H1 (cell line): ENCODE data around the gene GNAL. TPM values are rescaled to one million over a fixed set of nuclear protein-coding genes. Genes with fewer than 3 reads are reported as not detected.

Experiments used
- CTCF ChIA-PET: fragments of 300-600 bp; sonication (Branson Sonifier 250); formaldehyde crosslinking; loops from one replicate; lab custom pipeline; 2021; ENCODE audit not compliant: partially characterized antibody; lab: Charles Lee
- POLR2A ChIA-PET: fragments of 300-600 bp; sonication (Branson Sonifier 250); formaldehyde crosslinking; loops from one replicate; lab custom pipeline; 2021; ENCODE audit warnings: inconsistent platforms; ENCODE audit not compliant: partially characterized antibody; lab: Charles Lee
- DNase-seq, 2 experiments: peaks; one replicate each; pipeline versions ENCODE4 v3.0.0 to v3.0.0-alpha.2; 2010 to 2022; ENCODE audit warnings: low spot score in 2 of 2, low read depth in 1 of 2, mixed read lengths in 1 of 2
- FAIRE-seq: peaks from 2 replicates; lab custom pipeline; 2011; peaks lifted over from hg19 to GRCh38; lab: Jason Lieb, UNC
- H2AFZ ChIP-seq: 2 replicates; pipeline ENCODE4 v1.8.1; 2012; ENCODE audit warnings: low read length, inconsistent platforms
- H2AK5ac ChIP-seq: 2 replicates; pipeline ENCODE4 v1.6.1; 2013; ENCODE audit warnings: low read depth, low read length
- H2BK120ac ChIP-seq: replicated peaks from 2 replicates; pipeline ENCODE3; 2013; ENCODE audit warnings: low read depth, low read length, inconsistent platforms
- H2BK12ac ChIP-seq: 2 replicates; pipeline ENCODE4 v1.6.1; 2013; ENCODE audit warnings: low read depth, low read length
- H2BK15ac ChIP-seq: 2 replicates; pipeline ENCODE4 v1.6.1; 2013; ENCODE audit warnings: low read length
- H2BK20ac ChIP-seq: 2 replicates; pipeline ENCODE4 v1.6.1; 2013; ENCODE audit warnings: low read length
- H2BK5ac ChIP-seq: 2 replicates; pipeline ENCODE4 v1.6.1; 2013; ENCODE audit warnings: low read depth, low read length
- H3K14ac ChIP-seq: 2 replicates; pipeline ENCODE4 v1.6.1; 2013; ENCODE audit warnings: inconsistent platforms; ENCODE audit not compliant: insufficient read length
- H3K18ac ChIP-seq: 2 replicates; pipeline ENCODE4 v1.6.1; 2013; ENCODE audit warnings: low read length; ENCODE audit errors: extremely low read depth
- H3K23ac ChIP-seq: 2 replicates; pipeline ENCODE4 v1.6.1; 2013; ENCODE audit warnings: inconsistent platforms; ENCODE audit not compliant: insufficient read length
- H3K23me2 ChIP-seq: 2 replicates; pipeline ENCODE4 v1.6.1; 2013; ENCODE audit warnings: low read depth, low read length
- H3K27ac ChIP-seq: 2 replicates; pipeline ENCODE4 v1.6.1; 2011; ENCODE audit warnings: low read depth, low read length, inconsistent platforms
- H3K27me3 ChIP-seq, 4 experiments: replicated peaks in 1 of 4; 1 replicate in 1 of 4; 2 replicates in 3 of 4; pipeline versions ENCODE4 v1.6.1 to v1.8.1; 2011 to 2013; ENCODE audit warnings: low read length in 3 of 4, mild to moderate bottlenecking in 3 of 4, inconsistent platforms in 2 of 4, mixed read lengths in 2 of 4, moderate library complexity in 1 of 4; ENCODE audit not compliant: control insufficient read depth in 3 of 4, insufficient read depth in 3 of 4; ENCODE audit errors: extremely low read depth in 1 of 4
- H3K36me3 ChIP-seq, 4 experiments: 2 replicates each; pipeline versions ENCODE4 v1.6.1 to v1.8.1; 2011 to 2013; ENCODE audit warnings: mild to moderate bottlenecking in 4 of 4, low read length in 3 of 4, moderate library complexity in 2 of 4, control low read depth in 1 of 4, inconsistent platforms in 1 of 4; ENCODE audit not compliant: insufficient read depth in 4 of 4, control insufficient read depth in 2 of 4
- H3K4ac ChIP-seq: replicated peaks from 2 replicates; pipeline ENCODE3; 2013; ENCODE audit warnings: low read length, low read depth, mixed read lengths, inconsistent platforms; ENCODE audit not compliant: insufficient read length
- H3K4me1 ChIP-seq, 4 experiments: replicated peaks in 1 of 4; 1 replicate in 1 of 4; 2 replicates in 3 of 4; pipeline versions ENCODE4 v1.6.1 to v1.8.1; 2011 to 2013; ENCODE audit warnings: low read length in 3 of 4, inconsistent platforms in 2 of 4, mixed read lengths in 1 of 4; ENCODE audit not compliant: insufficient read depth in 4 of 4, control insufficient read depth in 3 of 4
- H3K4me2 ChIP-seq, 2 experiments: 2 replicates each; pipeline versions ENCODE4 v1.6.1 to v1.8.1; 2011 to 2013; ENCODE audit warnings: low read depth in 2 of 2, low read length in 2 of 2, control low read depth in 1 of 2, inconsistent platforms in 1 of 2, mild to moderate bottlenecking in 1 of 2; ENCODE audit not compliant: insufficient read depth in 1 of 2
- H3K4me3 ChIP-seq, 4 experiments: fragments of 200-600, 300-600 bp in 1 of 4; sonication (generic), shearing (Covaris generic), sonication (Bioruptor Twin) in 1 of 4; 2 replicates each; pipeline versions ENCODE4 v1.5.1 to v1.8.1; 2011 to 2016; ENCODE audit warnings: low read length in 4 of 4, low read depth in 3 of 4, control low read depth in 2 of 4, inconsistent platforms in 2 of 4, mild to moderate bottlenecking in 2 of 4, mixed read lengths in 1 of 4, moderate library complexity in 1 of 4; ENCODE audit not compliant: insufficient read depth in 2 of 4; ENCODE audit errors: extremely low read depth in 1 of 4
- H3K56ac ChIP-seq: replicated peaks from 2 replicates; pipeline ENCODE3; 2013; ENCODE audit warnings: low read depth, mild to moderate bottlenecking, mixed read lengths, low read length, inconsistent platforms; ENCODE audit not compliant: insufficient read length
- H3K79me1 ChIP-seq: 2 replicates; pipeline ENCODE4 v1.6.1; 2013; ENCODE audit warnings: low read depth, low read length, control low read depth
- H3K79me2 ChIP-seq, 2 experiments: 2 replicates each; pipeline versions ENCODE4 v1.6.1 to v1.8.1; 2012 to 2013; ENCODE audit warnings: low read length in 2 of 2, mild to moderate bottlenecking in 2 of 2, inconsistent platforms in 1 of 2; ENCODE audit not compliant: insufficient read depth in 2 of 2, control insufficient read depth in 1 of 2
- H3K9ac ChIP-seq, 4 experiments: replicated peaks in 1 of 4; 1 replicate in 1 of 4; 2 replicates in 3 of 4; pipeline versions ENCODE4 v1.6.1 to v1.8.1; 2011 to 2013; ENCODE audit warnings: low read depth in 3 of 4, low read length in 3 of 4, control low read depth in 2 of 4, mild to moderate bottlenecking in 2 of 4, moderate library complexity in 2 of 4, inconsistent platforms in 1 of 4; ENCODE audit errors: extremely low read depth in 1 of 4
- H3K9me3 ChIP-seq, 2 experiments: 2 replicates each; pipeline versions ENCODE4 v1.6.1 to v1.8.1; 2012 to 2013; ENCODE audit warnings: mild to moderate bottlenecking in 2 of 2, moderate library complexity in 2 of 2, control low read depth in 1 of 2, inconsistent platforms in 1 of 2, low read depth in 1 of 2, low read length in 1 of 2, mixed read lengths in 1 of 2; ENCODE audit not compliant: insufficient read depth in 2 of 2
- H4K20me1 ChIP-seq, 2 experiments: replicated peaks in 1 of 2; 2 replicates each; pipeline versions ENCODE3 to v1.8.1; 2011 to 2013; ENCODE audit warnings: inconsistent platforms in 2 of 2, low read length in 2 of 2, mild to moderate bottlenecking in 1 of 2; ENCODE audit not compliant: insufficient read depth in 2 of 2, control insufficient read depth in 1 of 2
- H4K5ac ChIP-seq: 2 replicates; pipeline ENCODE4 v1.6.1; 2013; ENCODE audit warnings: low read length, low read depth, mixed read lengths, inconsistent platforms; ENCODE audit not compliant: insufficient read length
- H4K8ac ChIP-seq: 2 replicates; pipeline ENCODE4 v1.8.0; 2013; ENCODE audit warnings: mild to moderate bottlenecking, moderate library complexity, low read length, inconsistent platforms; ENCODE audit not compliant: insufficient read depth; ENCODE audit errors: extremely low read depth
- H4K91ac ChIP-seq: replicated peaks from 2 replicates; pipeline ENCODE3; 2013; ENCODE audit warnings: low read length, mixed read lengths, inconsistent platforms; ENCODE audit not compliant: insufficient read length
- BRCA1 ChIP-seq: IDR thresholded peaks from 2 replicates; pipeline ENCODE4 v1.6.1; 2012; ENCODE audit warnings: low read depth, low read length, improper control_type of control experiment
- EGR1 ChIP-seq: IDR thresholded peaks from 2 replicates; pipeline ENCODE4 v1.6.1; 2011; ENCODE audit warnings: low read depth, low read length, borderline replicate concordance
- GTF2F1 ChIP-seq: IDR thresholded peaks from 2 replicates; pipeline ENCODE4 v1.6.1; 2012; ENCODE audit warnings: low read depth, low read length, improper control_type of control experiment, borderline replicate concordance
- JUN ChIP-seq: IDR thresholded peaks from 2 replicates; pipeline ENCODE4 v1.6.1; 2011; ENCODE audit warnings: low read depth, mild to moderate bottlenecking, improper control_type of control experiment, low read length
- POLR2A ChIP-seq, 2 experiments: IDR thresholded peaks; 1 replicate in 1 of 2; 2 replicates in 1 of 2; pipeline ENCODE4 v1.6.1; 2011; ENCODE audit warnings: low read depth in 2 of 2, low read length in 2 of 2, mild to moderate bottlenecking in 2 of 2; ENCODE audit errors: control extremely low read depth in 1 of 2
- RAD21 ChIP-seq, 2 experiments: IDR thresholded peaks in 1 of 2; conservative IDR thresholded peaks in 1 of 2; 2 replicates each; pipeline ENCODE4 v1.6.1; 2011; ENCODE audit warnings: low read depth in 2 of 2, low read length in 2 of 2, improper control_type of control experiment in 1 of 2, inconsistent platforms in 1 of 2, mild to moderate bottlenecking in 1 of 2, moderate library complexity in 1 of 2
- SIN3A ChIP-seq, 2 experiments: IDR thresholded peaks in 1 of 2; conservative IDR thresholded peaks in 1 of 2; 2 replicates each; pipeline ENCODE4 v1.6.1; 2011 to 2012; ENCODE audit warnings: low read length in 2 of 2, improper control_type of control experiment in 1 of 2, low read depth in 1 of 2, mild to moderate bottlenecking in 1 of 2
- ZNF274 ChIP-seq: IDR thresholded peaks from 2 replicates; pipeline ENCODE4 v1.7.0; 2012; ENCODE audit warnings: low read length, borderline replicate concordance; ENCODE audit errors: extremely low read depth
- WGBS, 2 experiments: shearing (Covaris generic) in 1 of 2; methylation state at CpG; one replicate each; pipeline versions ENCODE4 v1.1.6 to v1.1.7; 2013 to 2015; ENCODE audit warnings: low lambda C conversion rate in 2 of 2, mixed read lengths in 2 of 2, inconsistent platforms in 1 of 2, low coverage in 1 of 2, missing lambda C conversion rate in 1 of 2; ENCODE audit not compliant: insufficient replicate concordance in 2 of 2, insufficient coverage in 1 of 2, insufficient read length in 1 of 2; ENCODE audit errors: extremely low coverage in 1 of 2, missing lambda C conversion rate in 1 of 2; 5-methylcytosine and 5-hydroxymethylcytosine counted together
- polyA plus RNA-seq, 7 experiments: library from polyadenylated mRNA; depleted of rRNA in 3 of 7; stranded (reverse) in 5 of 7; unstranded in 2 of 7; fragments of >200 nt in 5 of 7; fragments of 200-250 nt in 2 of 7; gene quantifications; 1 replicate in 5 of 7; 2 replicates in 1 of 7; 4 replicates in 1 of 7; pipeline versions ENCODE4 v1.2.1 to v1.2.3, GENCODE V29; 2011 to 2013; ENCODE audit warnings: missing spikeins in 2 of 7, mixed read lengths in 2 of 7
- total RNA-seq: library from RNA; stranded (reverse); fragmentation: NEBNext Ultra II Directional; extraction: Animal tissue kit (Norgen Biotek cat#: 25700); gene quantifications from 2 replicates; pipeline ENCODE4 v1.2.1, GENCODE V29; 2021

GNAL gene
- total and polyA plus RNA-seq, 2 of the 8 experiments (the other 6 are each of a cell fraction or from before 2014, with no cell fraction given), result 13.2 to 18.3 TPM

DNA sequence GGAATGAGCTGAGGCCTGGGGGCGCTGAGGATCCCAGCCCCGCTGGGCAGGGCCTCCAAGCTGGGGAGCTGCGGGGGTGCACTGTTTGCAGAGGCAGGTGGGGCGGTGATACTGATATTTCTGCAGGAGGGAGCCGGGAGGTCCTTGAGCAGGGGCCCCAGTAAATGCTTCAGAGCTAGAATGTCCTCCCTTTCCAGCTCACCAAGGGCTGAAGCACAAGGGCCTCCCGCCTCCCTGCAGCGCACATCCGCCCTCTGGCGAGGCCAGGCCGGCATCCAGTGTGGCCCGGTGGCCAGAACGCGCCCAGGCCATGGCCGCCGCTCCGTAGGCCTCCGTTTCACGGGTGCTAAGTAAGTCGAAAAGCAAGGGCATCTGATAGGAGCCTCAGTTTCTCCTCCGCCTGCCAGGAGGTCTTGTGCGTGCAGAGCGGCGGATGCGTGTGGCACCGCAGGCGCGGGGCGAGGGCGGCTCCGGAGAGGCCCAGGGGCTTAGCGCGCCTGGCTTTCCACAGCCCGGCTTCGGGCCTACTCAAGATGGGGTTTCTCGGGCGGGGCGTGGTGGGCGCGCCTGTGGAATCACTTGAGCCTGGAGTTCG, 132.7 kb downstream of the GNAL start:
- Histone ChIP-seq H2BK5ac (peak overlapping the region; percentile 21; the same call in 1 of the 2 replicates), H2AK5ac (no peak overlapping the region), H3K79me2 (no peaks in the 10 kb centered on the region), H3K4me3 (no peak overlapping the region), H3K14ac (no peak overlapping the region), H3K56ac (no peak overlapping the region), H3K9me3 (no peaks in the 10 kb centered on the region), H3K4me1 (peaks cover 0 to 5% (median 3%) of the 10 kb centered on the region in 4 experiments; a peak in 4 of 7 replicates), H4K5ac (no peak overlapping the region), H3K27ac (no peak overlapping the region), H3K9ac (no peak overlapping the region), H2BK15ac (no peak overlapping the region), H2AFZ (no peak overlapping the region), H4K91ac (peak overlapping the region; percentile 56), H4K20me1 (no peaks in the 10 kb centered on the region), H3K23ac (no peak overlapping the region), H3K4me2 (no peak overlapping the region), H3K18ac (no peak overlapping the region), H2BK12ac (no peak overlapping the region), H3K23me2 (no peaks in the 10 kb centered on the region), H3K36me3 (no peaks in the 10 kb centered on the region), H4K8ac (peak overlapping the region; percentile 28; the same call in 1 of the 2 replicates), H2BK120ac (no peak overlapping the region), H3K27me3 (no peaks in the 10 kb centered on the region), H3K4ac (no peak overlapping the region), H2BK20ac (peak overlapping the region; percentile 66; the same call in 1 of the 2 replicates), H3K79me1 (no peaks in the 10 kb centered on the region)
- ChIA-PET POLR2A (interaction anchor here (0.6 kb wide), 1 partner anchor 85 kb away, joined by 3 read pairs; no protein-coding TSS in a partner anchor), CTCF (interaction anchor here (0.8 to 2.7 kb wide), 6 partner anchors 8 to 218 kb away, joined by 3 to 7 read pairs (median 3); no protein-coding TSS in a partner anchor)
- no peak for DNase-seq
- TF ChIP-seq EGR1, result no peak
- no peak for TF ChIP-seq SIN3A (conservative IDR thresholded peaks at IDR 0.05 in 1 of 2, IDR thresholded peaks at IDR 0.05 in 1 of 2; ENCODE audit: low read depth in 1 of 2, low read length in 2 of 2)
- TF ChIP-seq JUN, result no peak
- no peak for TF ChIP-seq ZNF274
- TF ChIP-seq RAD21 (IDR thresholded peaks at IDR 0.05 in 1 of 2, conservative IDR thresholded peaks at IDR 0.05 in 1 of 2; ENCODE audit: low read depth in 2 of 2, low read length in 2 of 2), result peak in 1 of 2 experiments; percentile 37; a peak in 2 of 4 replicates
- no peak for TF ChIP-seq POLR2A (IDR thresholded peaks at IDR 0.05; ENCODE audit: control extremely low read depth in 1 of 2, low read depth in 2 of 2, low read length in 2 of 2)
- no peak for TF ChIP-seq GTF2F1
- no peak for TF ChIP-seq BRCA1
- FAIRE-seq, result no peak
- WGBS, 2 experiments, result 89% methylated on average over 34 of the region's 40 CpGs; no CpG with 5 or more reads in 1 of the 2 experiments
